HepG2 (cell line): ENCODE results near the gene ATP6V0D1. TPM values are rescaled to one million over a fixed set of nuclear protein-coding genes. Genes with fewer than 3 reads are reported as not detected.

Source experiments
- ATAC-seq: fragments of 200-7000 bp; cut with Tn5 transposase; 3 replicates; pipeline ENCODE4 v1.9.1; 2020; ENCODE audit warnings: mild to moderate bottlenecking, moderate library complexity
- BruUV-seq: library from RNA; stranded (reverse); fragments of 400-500 nt; replicated peaks from 2 replicates; lab custom pipeline; 2021; lab: Mats Ljungman, UMichigan
- CTCF ChIA-PET: fragments of 300-600 bp; formaldehyde crosslinking; extraction: SDS; loops from one replicate; lab custom pipeline; 2021; ENCODE audit warnings: low total read pairs, inconsistent platforms, low intra/inter-chr PET ratio; lab: Yijun Ruan, JAX
- POLR2A ChIA-PET: fragments of 350-600 bp; sonication (Branson Sonifier 250); formaldehyde crosslinking; loops from one replicate; lab custom pipeline; 2020; ENCODE audit warnings: antibody characterized with exemption, inconsistent platforms; lab: Yijun Ruan, JAX
- DNase-seq: peaks from one replicate; pipeline ENCODE4 v3.0.0-alpha.2; 2015; ENCODE audit warnings: low spot score
- FAIRE-seq: peaks from 3 replicates; lab custom pipeline; 2011; peaks lifted over from hg19 to GRCh38; lab: Jason Lieb, UNC
- H2AFZ ChIP-seq: one replicate; pipeline ENCODE4 v1.6.1; 2011; ENCODE audit warnings: low read length, inconsistent platforms
- H3K27ac ChIP-seq: fragments of 300-600 bp; 3 replicates; pipeline ENCODE4 v1.8.0; 2011; ENCODE audit warnings: mixed run types, mild to moderate bottlenecking, mixed read lengths, low read length, inconsistent platforms; ENCODE audit not compliant: insufficient read depth; ENCODE audit errors: extremely low read length
- H3K27me3 ChIP-seq, 2 experiments: fragments of 200-600 bp in 1 of 2; 2 replicates in 1 of 2; 3 replicates in 1 of 2; pipeline versions ENCODE4 v1.6.0 to v1.8.0; 2011; ENCODE audit warnings: low read length in 2 of 2, mild to moderate bottlenecking in 2 of 2, moderate library complexity in 2 of 2, inconsistent platforms in 1 of 2; ENCODE audit not compliant: insufficient read depth in 2 of 2, control insufficient read depth in 1 of 2
- H3K36me3 ChIP-seq, 2 experiments: fragments of 200-600 bp in 1 of 2; replicated peaks in 1 of 2; 2 replicates in 1 of 2; 3 replicates in 1 of 2; pipeline versions ENCODE4 v1.5.1 to v1.8.0; 2011; ENCODE audit warnings: low read length in 2 of 2, inconsistent platforms in 1 of 2; ENCODE audit not compliant: insufficient read depth in 2 of 2, control insufficient read depth in 1 of 2
- H3K4me1 ChIP-seq: 2 replicates; pipeline ENCODE4 v1.5.1; 2012; ENCODE audit warnings: low read length, inconsistent platforms; ENCODE audit not compliant: insufficient read depth
- H3K4me2 ChIP-seq: 2 replicates; pipeline ENCODE4 v1.6.0; 2011; ENCODE audit warnings: low read depth, low read length, inconsistent platforms
- H3K4me3 ChIP-seq, 3 experiments: fragments of 200-600 bp in 1 of 3; sonication (generic), shearing (Covaris generic) in 1 of 3; replicated peaks in 1 of 3; 2 replicates each; pipeline ENCODE4 v1.5.1; 2011 to 2016; ENCODE audit warnings: low read length in 3 of 3, inconsistent platforms in 2 of 3, low read depth in 2 of 3, mild to moderate bottlenecking in 2 of 3, control low read depth in 1 of 3, mixed read lengths in 1 of 3; ENCODE audit not compliant: insufficient read depth in 1 of 3
- H3K79me2 ChIP-seq: one replicate; pipeline ENCODE4 v1.6.1; 2011; ENCODE audit warnings: low read length, inconsistent platforms; ENCODE audit not compliant: insufficient read depth
- H3K9ac ChIP-seq: 2 replicates; pipeline ENCODE4 v1.6.0; 2011; ENCODE audit warnings: mild to moderate bottlenecking, low read depth, low read length, inconsistent platforms; ENCODE audit not compliant: insufficient read depth
- H3K9me3 ChIP-seq: 2 replicates; pipeline ENCODE4 v1.5.1; 2012; ENCODE audit warnings: mild to moderate bottlenecking, low read length
- H4K20me1 ChIP-seq: 2 replicates; pipeline ENCODE4 v1.6.0; 2011; ENCODE audit warnings: inconsistent platforms, mild to moderate bottlenecking, low read length, moderate library complexity; ENCODE audit not compliant: insufficient read depth
- CENPX ChIP-seq: sonication (generic); formaldehyde crosslinking; IDR thresholded peaks from 2 replicates; pipeline ENCODE4 v1.9.0; 2021; ENCODE audit warnings: mild to moderate bottlenecking, missing genetic modification reagents, moderate library complexity
- GPN1 ChIP-seq: sonication (generic); formaldehyde crosslinking; IDR thresholded peaks from 2 replicates; pipeline ENCODE4 v1.5.1; 2020; ENCODE audit warnings: missing genetic modification reagents, borderline replicate concordance
- HIC2 ChIP-seq: sonication (generic); formaldehyde crosslinking; IDR thresholded peaks from 2 replicates; pipeline ENCODE4 v1.9.0; 2022; ENCODE audit warnings: low read depth, missing genetic modification reagents
- IKZF1 ChIP-seq: fragments of 450-650 bp; IDR thresholded peaks from 2 replicates; pipeline ENCODE4 v1.7.1; 2016
- KLF15 ChIP-seq: sonication (generic); formaldehyde crosslinking; IDR thresholded peaks from 2 replicates; pipeline ENCODE4 v1.8.1; 2023; ENCODE audit warnings: borderline replicate concordance, mild to moderate bottlenecking, inconsistent platforms, missing genetic modification reagents, mixed read lengths
- PHF5A ChIP-seq: IDR thresholded peaks from one replicate; pipeline ENCODE4 v1.6.1; 2018; ENCODE audit warnings: low read depth, missing genetic modification reagents; ENCODE audit not compliant: unreplicated experiment
- TFAP4 ChIP-seq: sonication (generic); IDR thresholded peaks from 2 replicates; pipeline ENCODE4 v1.6.1; 2016; ENCODE audit warnings: low read depth, borderline replicate concordance
- WGBS: methylation state at CpG from one replicate; pipeline ENCODE4 v1.1.6; 2017; ENCODE audit warnings: low lambda C conversion rate; 5-methylcytosine and 5-hydroxymethylcytosine counted together
- in situ Hi-C: cut with HindIII; loops from 2 replicates; pipeline ENCODE4 v1.10.0; 2017; ENCODE audit warnings: low pct_unique_long_range_greater_than_20kb; ENCODE audit not compliant: extremely low pct_ligation_motif_present
- intact Hi-C: fragments of 100-400 bp; cut with micrococcal nuclease; formaldehyde crosslinking; loops from one replicate; pipeline ENCODE4 v1.10.0; 2022; ENCODE audit not compliant: unreplicated experiment
- polyA plus RNA-seq, 8 experiments: library from polyadenylated mRNA; depleted of rRNA in 3 of 8; stranded (reverse) in 7 of 8; unstranded in 1 of 8; fragments of >200 nt; fragmentation: Illumina TruSeq in 4 of 8; extraction: Trizol in 4 of 8; gene quantifications; 2 replicates each; pipeline versions ENCODE4 v1.2.1 to v1.2.3, GENCODE V29; 2011 to 2016; ENCODE audit warnings: low read depth in 4 of 8, missing spikeins in 1 of 8, mixed read lengths in 1 of 8; ENCODE audit not compliant: insufficient read depth in 1 of 8
- total RNA-seq, 5 experiments: library from RNA; depleted of rRNA; stranded (reverse); fragments of >200 nt; fragmentation: Illumina TruSeq; extraction: Trizol; gene quantifications; 2 replicates each; pipeline ENCODE4 v1.2.3, GENCODE V29; 2016; ENCODE audit warnings: low read depth in 1 of 5

Gene ATP6V0D1
- total and polyA plus RNA-seq, 2 of the 13 experiments (the other 11 are each of a cell fraction or from before 2014, with no cell fraction given), result 51.1 to 61.3 TPM

- in situ Hi-C loops (loop anchor here (5.0 kb wide), 1 partner anchor 36 kb away; the partner anchor contains the start of genes AGRP and ATP6V0D1), intact Hi-C loops (no loop called here)
- Histone ChIP-seq H3K79me2 (no peaks in the 10 kb centered on the region), H3K27ac (no peak overlapping the region), H3K4me3 (no peak overlapping the region), H2AFZ (no peak overlapping the region), H3K9ac (no peak overlapping the region), H3K4me1 (peaks cover 31% of the 10 kb centered on the region), H3K36me3 (no peaks in the 10 kb centered on the region), H3K9me3 (no peaks in the 10 kb centered on the region), H4K20me1 (no peaks in the 10 kb centered on the region), H3K27me3 (peaks cover 0 to 14% of the 10 kb centered on the region in 2 experiments; a peak in 2 of 5 replicates), H3K4me2 (no peak overlapping the region)
- TF ChIP-seq CENPX (no peak), TFAP4 (peak; percentile 11; the same call in 1 of the 2 replicates), HIC2 (0 out of 2 replicates have a peak, but pooled peaks have one; percentile 28)
- ChIA-PET CTCF (interaction anchor here (0.5 kb wide), 1 partner anchor 122 kb away, joined by 3 read pairs; no protein-coding TSS in a partner anchor), POLR2A (interaction anchor here (1.0 kb wide), 1 partner anchor 201 kb away, joined by 3 read pairs; the partner anchor contains the start of gene GFOD2)
- 10% methylated on average over 11 of the region's 11 CpGs for WGBS
- ATAC-seq (no peak), FAIRE-seq (no peak), DNase-seq (no peak)
- BruUV-seq, result no TSS peak
Measured at GRCh38 chr16:67517661-67518423, 36.9 kb upstream of the ATP6V0D1 start.

GRCh38 chr16:67517155-67517445 lies 36.1 kb upstream of the ATP6V0D1 start:
- intact Hi-C loops, result no loop called here
- ATAC-seq (no peak), FAIRE-seq (no peak), DNase-seq (no peak)
- 41% methylated on average over 3 of the region's 3 CpGs for WGBS
- H3K4me3 ChIP-seq, result no peak overlapping the region
- CTCF ChIA-PET, result no interaction called here
- H3K36me3 ChIP-seq, result no peaks in the 10 kb centered on the region
- H2AFZ ChIP-seq, result no peak overlapping the region
- H3K79me2 ChIP-seq, result no peaks in the 10 kb centered on the region
- H3K9ac ChIP-seq, result no peak overlapping the region
- peaks cover 31% of the 10 kb centered on the region for H3K4me1 ChIP-seq
- peaks cover 0 to 13% of the 10 kb centered on the region in 2 experiments; a peak in 1 of 5 replicates for H3K27me3 ChIP-seq
- no peaks in the 10 kb centered on the region for H3K9me3 ChIP-seq
- no peak overlapping the region for H3K4me2 ChIP-seq
- POLR2A ChIA-PET, result no interaction called here
- no peak for TF ChIP-seq IKZF1
- no peak for TF ChIP-seq GPN1
- no peak for TF ChIP-seq PHF5A (CRISPR knock-in tag)
- no peak for TF ChIP-seq KLF15 (CRISPR knock-in tag)
- H4K20me1 ChIP-seq, result no peaks in the 10 kb centered on the region
- H3K27ac ChIP-seq, result no peak overlapping the region
- in situ Hi-C loops, result loop anchor here (5.0 kb wide), 1 partner anchor 35 kb away; the partner anchor contains the start of genes AGRP and ATP6V0D1
- BruUV-seq, result no TSS peak
